HG03575 (cell line): Measurements from ENCODE around the gene SPATA3.
"Not testable (repeated sequence)": the region's sequence is repeated elsewhere in the genome, so short reads cannot be mapped to it uniquely, and the experiment has no call there.

Experiments used
- ATAC-seq: cut with Tn5 transposase; IDR thresholded peaks from one replicate; pipeline ENCODE4 v1.9.1; 2021; ENCODE audit not compliant: unreplicated experiment, insufficient number of reproducible peaks, low FRiP score; ENCODE audit errors: extremely low read depth

Gene SPATA3

DNA sequence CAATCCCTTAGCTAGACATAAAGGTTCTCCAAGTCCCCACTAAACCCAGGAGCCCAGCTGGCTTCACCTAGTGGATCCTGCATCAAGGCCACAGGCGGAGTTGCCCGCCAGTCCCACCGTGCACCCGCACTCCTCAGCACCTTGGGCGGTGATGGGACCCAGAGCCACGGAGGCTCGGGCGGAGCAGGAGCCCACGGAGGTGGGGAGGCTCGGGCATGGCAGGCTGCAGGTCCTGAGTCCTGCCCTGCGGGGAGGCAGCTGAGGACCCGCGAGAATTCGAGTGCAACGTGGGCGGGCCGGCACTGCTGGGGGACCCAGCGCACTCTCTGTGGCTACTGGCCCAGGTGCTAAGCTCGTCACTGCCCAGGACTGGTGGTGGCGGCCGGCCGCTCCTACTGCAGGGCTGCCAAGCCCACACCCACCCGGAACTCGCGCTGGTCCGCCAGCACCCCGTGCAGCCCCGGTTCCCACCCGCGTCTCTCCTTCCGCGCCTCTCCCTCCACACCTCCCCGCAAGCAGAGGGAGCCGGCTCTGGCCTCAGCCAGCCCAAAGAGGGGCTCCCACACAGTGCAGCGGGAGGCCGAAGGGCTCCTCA lies 31.7 kb upstream of the SPATA3 start:
- ATAC-seq, result no peak

DNA sequence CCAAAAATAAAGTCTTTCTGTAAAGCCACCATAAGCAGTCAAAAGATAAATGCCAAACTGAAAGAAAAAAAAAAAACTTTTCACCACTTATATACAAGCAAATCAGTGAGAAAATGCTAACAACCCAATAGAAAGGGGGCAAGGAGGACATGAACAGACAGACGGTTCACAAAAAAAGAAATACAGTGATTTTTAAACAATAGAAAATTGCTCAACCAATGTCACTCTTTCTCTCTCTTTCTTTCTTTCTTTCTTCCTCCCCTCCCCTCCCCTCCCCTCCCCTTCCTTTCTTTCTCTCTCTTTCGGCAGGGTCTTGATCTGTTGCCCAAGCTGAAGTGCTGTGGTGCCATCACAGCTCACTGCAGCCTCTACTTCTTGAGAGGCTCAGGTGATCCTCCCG lies 28.8 kb upstream of the SPATA3 start:
- no peak for ATAC-seq

DNA sequence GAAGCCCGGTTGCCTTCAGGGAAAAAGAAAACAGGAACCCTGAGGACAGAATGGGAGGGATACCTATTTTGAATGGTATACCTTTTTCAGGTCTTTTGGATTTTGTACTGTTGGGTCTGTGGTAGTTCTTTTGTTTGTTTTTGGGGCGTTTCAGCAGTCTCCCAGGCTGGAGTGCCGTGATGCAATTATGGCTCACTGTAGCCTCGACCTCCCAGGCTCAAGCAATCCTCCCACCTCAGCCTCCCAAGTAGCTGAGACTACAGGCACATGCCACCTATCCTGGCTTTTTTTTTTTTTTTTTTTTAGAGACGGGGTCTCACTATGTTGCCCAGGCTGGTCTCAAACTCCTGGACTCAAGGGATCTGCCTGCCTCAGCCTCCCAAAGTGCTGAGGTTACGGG lies 27.6 kb upstream of the SPATA3 start:
- ATAC-seq, result not testable (repeated sequence)

DNA sequence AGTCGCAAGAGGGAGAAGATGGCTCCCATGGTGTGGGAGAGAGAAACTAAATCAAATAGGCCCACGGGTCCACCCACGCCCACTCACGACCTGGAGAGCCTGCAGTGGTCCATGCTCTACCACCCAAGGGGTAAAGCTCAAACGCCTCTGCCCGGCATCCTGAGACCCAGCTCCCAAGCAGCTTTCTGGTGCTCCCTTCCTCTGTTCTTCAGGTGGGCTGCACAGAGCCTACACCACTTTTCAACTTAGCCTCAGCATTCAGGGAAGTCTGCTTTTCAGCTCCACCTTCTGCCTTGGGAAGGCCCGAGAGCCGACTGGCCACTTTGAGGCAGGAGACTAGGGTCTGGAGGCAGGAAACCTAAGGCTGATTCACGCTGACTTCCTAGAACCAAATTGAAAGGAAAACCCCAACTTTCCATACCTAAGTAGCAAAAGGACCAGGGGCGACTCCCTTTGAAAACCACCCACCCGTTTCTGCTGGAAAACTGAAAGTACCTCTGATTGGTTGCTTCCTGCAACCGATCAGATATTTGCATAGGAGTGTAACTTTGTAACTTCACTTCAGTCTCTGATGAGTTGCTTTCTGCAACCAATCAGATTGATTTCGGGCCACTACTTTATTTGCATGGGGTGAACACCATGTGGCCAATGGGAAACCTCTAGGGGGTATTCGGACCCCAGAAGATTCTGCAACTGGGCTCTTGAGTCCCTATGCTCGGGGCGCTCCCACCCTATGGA lies 26.8 kb upstream of the SPATA3 start:
- no peak for ATAC-seq

- ATAC-seq, result no peak
These were observed 26.3 kb upstream of the SPATA3 start for GRCh38 chr2:230969659-230970015.

DNA sequence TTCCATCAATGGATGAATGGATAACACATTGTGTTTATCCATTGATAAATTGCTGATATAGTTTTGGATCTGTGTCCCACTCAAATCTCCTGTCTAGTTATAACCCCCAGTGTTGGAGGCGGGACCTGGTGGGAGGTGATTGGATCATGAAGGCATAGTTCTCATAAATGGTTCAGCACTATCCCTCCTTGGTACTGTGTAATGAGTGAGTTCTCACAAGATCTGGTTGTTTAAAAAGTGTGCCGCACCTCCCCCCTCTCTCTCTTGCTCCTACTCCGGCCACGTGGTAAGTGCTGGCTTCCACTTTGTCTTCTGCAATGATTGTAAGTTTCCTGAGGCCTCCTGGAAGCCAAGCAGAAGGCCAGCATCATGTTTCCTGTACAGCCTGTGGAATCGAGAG lies 23.9 kb upstream of the SPATA3 start:
- ATAC-seq, result no peak

- peak; percentile 48 for ATAC-seq
These were observed 21.6 kb upstream of the SPATA3 start for GRCh38 chr2:230974096-230974913.

GRCh38 chr2:230975927-230976326 lies 20.0 kb upstream of the SPATA3 start:
- ATAC-seq, result no peak

DNA sequence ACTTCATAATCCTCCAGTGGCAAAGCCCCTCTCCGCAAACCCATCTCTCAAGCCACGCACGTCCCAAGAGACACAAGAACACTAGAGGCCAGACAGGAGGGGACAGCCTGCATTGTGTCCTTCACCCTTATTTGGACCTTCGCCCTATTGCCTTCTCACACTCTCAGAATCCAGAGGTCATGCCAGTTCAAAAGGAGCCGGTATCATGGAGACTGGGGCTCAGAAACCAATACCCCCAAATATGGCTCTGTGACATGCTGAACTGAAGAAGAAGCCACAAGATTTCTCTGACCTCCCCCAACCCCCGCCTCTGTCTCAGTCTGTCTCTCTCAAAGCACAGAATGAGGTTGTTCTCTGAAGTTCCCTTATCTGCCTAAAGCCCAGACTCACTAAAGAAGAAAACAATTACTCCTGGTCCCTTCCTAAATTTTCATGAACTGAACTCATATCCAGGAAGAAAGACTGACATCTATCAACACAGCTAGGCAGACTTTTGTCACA lies 19.2 kb upstream of the SPATA3 start:
- ATAC-seq, result no peak

- ATAC-seq, result no peak
These were observed 15.5 kb upstream of the SPATA3 start for GRCh38 chr2:230980468-230980867.

DNA sequence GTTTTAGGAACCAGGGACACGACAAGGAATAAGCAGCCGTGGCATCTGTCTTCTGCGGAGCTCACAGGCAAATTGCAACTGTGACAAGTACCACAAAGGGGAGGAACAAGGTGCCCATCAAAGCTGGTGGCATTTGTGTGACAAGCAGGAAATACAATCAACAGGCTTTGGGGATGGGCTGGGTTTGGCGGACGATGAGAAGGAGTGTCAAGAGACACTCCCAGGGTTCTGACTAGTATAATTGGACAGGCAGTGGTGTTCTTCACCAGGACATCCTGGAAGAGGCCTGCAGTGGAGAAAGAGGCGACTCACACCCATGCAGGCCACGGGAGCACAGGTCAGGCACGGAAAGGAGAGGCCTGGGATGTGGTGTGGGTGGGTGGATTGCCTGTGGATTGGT lies 14.2 kb upstream of the SPATA3 start:
- no peak for ATAC-seq

DNA sequence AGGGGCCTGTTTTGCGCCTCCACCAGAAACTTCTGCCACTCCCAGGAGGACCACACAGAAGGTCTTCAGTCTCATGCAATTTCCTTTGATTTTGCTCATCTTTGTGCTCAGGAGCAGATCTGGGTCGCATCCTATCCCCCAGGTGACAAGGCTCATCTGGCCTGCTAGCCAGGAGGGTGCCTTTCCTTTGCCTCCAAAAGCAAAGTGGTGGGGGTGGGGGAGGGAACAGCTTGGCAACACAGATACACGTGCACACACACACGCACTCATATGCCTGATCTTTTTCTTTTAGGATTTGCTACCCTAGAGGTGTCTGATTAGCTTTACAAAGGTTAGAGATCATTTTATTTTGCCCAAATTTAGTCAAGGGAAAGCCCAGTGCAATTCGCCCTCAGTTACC lies 13.8 kb upstream of the SPATA3 start:
- no peak for ATAC-seq

DNA sequence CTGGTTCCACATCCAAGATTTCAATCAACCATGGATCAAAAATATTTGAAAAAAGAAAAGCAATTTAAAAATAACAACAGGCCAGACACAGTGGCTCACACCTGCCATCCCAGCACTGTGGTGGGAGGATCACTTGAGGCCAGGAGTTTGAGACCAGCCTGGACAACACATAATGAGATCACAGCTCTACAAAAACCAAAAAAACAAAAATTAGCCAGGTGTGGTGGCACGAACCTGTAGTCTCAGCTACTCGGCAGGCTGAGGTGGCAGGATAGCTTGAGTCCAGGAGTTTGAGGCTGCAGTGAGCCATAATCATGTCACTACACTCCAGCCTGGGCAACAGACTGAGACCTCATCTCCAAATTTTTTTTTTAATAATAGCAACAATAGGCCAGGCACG lies 13.4 kb upstream of the SPATA3 start:
- ATAC-seq, result no peak

DNA sequence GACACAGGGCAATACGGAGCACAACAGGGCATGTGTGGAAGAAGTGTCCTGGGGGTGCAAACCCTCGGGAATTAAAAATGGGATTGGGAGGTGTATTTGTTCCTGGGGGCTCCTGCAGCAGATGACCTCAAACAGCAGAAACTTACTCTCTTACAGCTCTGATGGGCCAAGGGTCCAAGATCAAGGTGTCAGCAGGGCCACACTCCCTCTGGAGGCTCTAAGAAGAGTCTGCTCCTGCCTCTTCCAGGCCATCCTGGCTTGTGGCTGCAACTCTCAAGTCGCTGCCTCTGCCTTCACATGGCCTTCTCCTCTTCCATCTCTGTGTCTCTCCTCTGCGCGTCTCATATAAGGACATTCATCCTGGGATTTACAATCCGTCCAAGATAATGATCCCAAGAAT lies 12.4 kb upstream of the SPATA3 start:
- ATAC-seq, result no peak

- ATAC-seq, result peak; percentile 64
These were observed 11.3 kb upstream of the SPATA3 start for GRCh38 chr2:230984393-230985220.

GRCh38 chr2:230985519-230986231 lies 10.2 kb upstream of the SPATA3 start:
- no peak for ATAC-seq

GRCh38 chr2:230986520-230987136 lies 9.3 kb upstream of the SPATA3 start:
- no peak for ATAC-seq
